ACC112 (cell line): ENCODE measurements around the gene CROCC2.

Experiments
- H2AFZ ChIP-seq: fragments of 200-600 bp; sonication (generic); one replicate; pipeline ENCODE4 v1.6.0; 2017; ENCODE audit warnings: antibody characterized with exemption, low read length; ENCODE audit not compliant: unreplicated experiment
- H3K27ac ChIP-seq: fragments of 200-600 bp; sonication (generic); 2 replicates; pipeline ENCODE4 v1.5.1; 2014; ENCODE audit warnings: low read depth, mild to moderate bottlenecking, antibody characterized with exemption, low read length, moderate library complexity
- H3K27me3 ChIP-seq: fragments of 200-600 bp; sonication (generic); 2 replicates; pipeline ENCODE4 v1.6.1; 2014; ENCODE audit warnings: mild to moderate bottlenecking, antibody characterized with exemption, low read length, moderate library complexity, mixed read lengths; ENCODE audit not compliant: insufficient read depth
- H3K36me3 ChIP-seq: fragments of 200-600 bp; sonication (generic); 2 replicates; pipeline ENCODE4 v1.6.1; 2016; ENCODE audit warnings: mild to moderate bottlenecking, antibody characterized with exemption, low read length, moderate library complexity, mixed read lengths; ENCODE audit not compliant: insufficient read depth
- H3K4me1 ChIP-seq: fragments of 200-600 bp; sonication (generic); one replicate; pipeline ENCODE4 v1.6.1; 2016; ENCODE audit warnings: low read length, mixed read lengths; ENCODE audit not compliant: insufficient read depth, unreplicated experiment, control insufficient read depth
- H3K4me3 ChIP-seq: fragments of 200-600 bp; sonication (generic); 2 replicates; pipeline ENCODE4 v1.5.1; 2014; ENCODE audit warnings: mild to moderate bottlenecking, low read depth, low read length
- H3K79me2 ChIP-seq: fragments of 200-600 bp; sonication (generic); one replicate; pipeline ENCODE4 v1.6.0; 2016; ENCODE audit warnings: low read length; ENCODE audit not compliant: control insufficient read depth, unreplicated experiment, insufficient read depth

Gene CROCC2

DNA sequence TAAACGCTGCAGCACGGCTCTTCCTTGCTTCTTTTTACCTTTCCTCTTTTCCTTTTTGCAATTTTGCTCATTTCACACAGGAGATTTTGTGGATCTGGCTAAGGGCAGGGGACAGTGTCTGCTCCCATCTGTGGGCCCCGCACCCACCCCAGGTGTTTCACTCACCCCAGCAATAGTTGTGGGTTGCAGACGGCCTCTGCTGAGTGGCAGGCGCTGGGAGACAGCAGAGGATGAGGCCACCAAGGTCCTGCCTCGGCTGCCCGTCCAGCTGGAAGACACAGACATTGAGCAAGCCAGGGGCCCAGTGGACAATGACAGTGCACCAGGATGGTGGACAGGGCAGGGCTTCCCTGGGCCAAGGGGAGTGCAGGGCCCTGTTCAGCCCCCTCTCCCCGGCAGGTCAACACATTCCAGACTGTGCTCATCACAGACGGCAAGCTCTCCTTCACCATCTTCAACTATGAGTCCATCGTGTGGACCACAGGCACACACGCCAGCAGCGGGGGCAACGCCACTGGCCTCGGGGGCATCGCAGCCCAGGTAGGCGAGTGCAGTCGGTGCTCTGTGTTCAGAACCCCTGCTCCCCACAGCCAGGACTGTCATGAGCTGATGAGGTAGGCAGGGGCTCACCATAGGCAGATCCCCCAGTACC, 127.3 kb downstream of the CROCC2 start:
- H3K36me3 ChIP-seq, result no peaks in the 10 kb centered on the region
- H3K4me1 ChIP-seq, result no peaks in the 10 kb centered on the region
- H3K4me3 ChIP-seq, result no peak overlapping the region
- H2AFZ ChIP-seq, result no peak overlapping the region
- no peaks in the 10 kb centered on the region for H3K79me2 ChIP-seq
- H3K27ac ChIP-seq, result no peak overlapping the region
- no peaks in the 10 kb centered on the region for H3K27me3 ChIP-seq

DNA sequence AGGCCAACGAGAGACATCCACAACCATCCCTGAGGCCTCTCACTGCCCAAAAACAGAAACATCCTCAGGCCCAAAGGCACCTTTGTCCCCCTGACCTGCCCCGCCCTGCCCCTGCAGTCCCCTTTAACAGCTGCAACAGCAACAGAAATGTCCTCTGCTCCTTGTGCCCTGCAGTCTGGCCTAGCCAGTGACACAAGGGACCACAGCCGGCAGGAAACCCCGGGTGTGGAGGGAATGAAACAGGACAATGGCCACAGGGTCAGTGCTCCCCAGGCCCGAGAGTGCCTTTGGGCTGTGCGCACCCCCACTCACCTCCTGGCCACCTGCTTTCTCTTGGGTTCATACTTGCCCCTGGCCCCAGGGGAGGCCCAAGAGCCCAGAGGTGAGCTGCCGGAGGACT, 127.9 kb downstream of the CROCC2 start:
- Histone ChIP-seq H3K27ac (no peak overlapping the region), H2AFZ (no peak overlapping the region), H3K79me2 (no peaks in the 10 kb centered on the region), H3K4me1 (no peaks in the 10 kb centered on the region), H3K27me3 (no peaks in the 10 kb centered on the region), H3K4me3 (no peak overlapping the region), H3K36me3 (no peaks in the 10 kb centered on the region)

GRCh38 chr2:241034490-241035141, 128.5 kb downstream of the CROCC2 start:
- no peak overlapping the region for H3K27ac ChIP-seq
- H3K79me2 ChIP-seq, result no peaks in the 10 kb centered on the region
- H3K27me3 ChIP-seq, result no peaks in the 10 kb centered on the region
- no peaks in the 10 kb centered on the region for H3K4me1 ChIP-seq
- H2AFZ ChIP-seq, result no peak overlapping the region
- H3K4me3 ChIP-seq, result no peak overlapping the region
- H3K36me3 ChIP-seq, result no peaks in the 10 kb centered on the region

- Histone ChIP-seq H3K27me3 (no peaks in the 10 kb centered on the region), H3K27ac (no peak overlapping the region), H3K79me2 (no peaks in the 10 kb centered on the region), H2AFZ (no peak overlapping the region), H3K4me3 (no peak overlapping the region), H3K4me1 (no peaks in the 10 kb centered on the region), H3K36me3 (no peaks in the 10 kb centered on the region)
Measured at GRCh38 chr2:241035142-241035817, 129.1 kb downstream of the CROCC2 start.

DNA sequence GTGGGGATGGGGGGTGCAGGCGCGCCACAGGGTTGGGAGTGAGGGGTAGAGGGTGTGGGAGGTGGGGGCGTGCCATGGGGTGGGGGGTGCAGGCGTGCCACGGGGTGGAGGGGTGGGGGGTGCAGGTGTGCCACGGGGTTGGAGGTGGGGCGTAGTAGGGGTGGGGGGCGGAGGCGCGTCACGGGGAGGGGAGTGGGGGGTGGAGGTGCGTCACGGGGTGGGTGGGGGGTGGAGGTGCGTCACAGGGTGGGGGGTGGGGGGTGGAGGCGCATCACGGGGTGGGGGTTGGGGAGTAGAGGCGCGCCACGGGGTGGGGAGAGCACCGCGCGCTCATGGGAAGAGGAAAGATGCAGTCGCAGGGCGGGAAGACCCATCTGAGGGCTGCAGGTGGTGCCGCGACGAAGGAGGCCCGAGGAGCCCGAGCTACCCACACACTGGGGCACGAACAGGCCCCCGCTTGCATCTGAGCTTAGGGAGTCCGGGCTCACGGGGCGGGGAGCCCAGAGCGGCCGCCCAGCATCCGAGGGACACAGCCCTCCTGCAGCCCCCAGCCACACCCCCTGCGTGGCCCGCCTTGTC, 129.8 kb downstream of the CROCC2 start:
- Histone ChIP-seq H3K27ac (no peak overlapping the region), H2AFZ (no peak overlapping the region), H3K4me3 (no peak overlapping the region), H3K27me3 (no peaks in the 10 kb centered on the region), H3K36me3 (0 out of 2 replicates have a peak, but pooled peaks cover 2% of the 10 kb centered on the region), H3K79me2 (no peaks in the 10 kb centered on the region), H3K4me1 (no peaks in the 10 kb centered on the region)

- Histone ChIP-seq H3K79me2 (no peaks in the 10 kb centered on the region), H3K4me1 (no peaks in the 10 kb centered on the region), H3K27ac (no peak overlapping the region), H2AFZ (no peak overlapping the region), H3K36me3 (0 out of 2 replicates have a peak, but pooled peaks cover 2% of the 10 kb centered on the region), H3K27me3 (no peaks in the 10 kb centered on the region), H3K4me3 (no peak overlapping the region)
Measured at GRCh38 chr2:241036397-241036963, 130.3 kb downstream of the CROCC2 start.

- H3K27me3 ChIP-seq, result no peaks in the 10 kb centered on the region
- H3K79me2 ChIP-seq, result no peaks in the 10 kb centered on the region
- H3K27ac ChIP-seq, result no peak overlapping the region
- no peaks in the 10 kb centered on the region for H3K4me1 ChIP-seq
- no peak overlapping the region for H2AFZ ChIP-seq
- H3K4me3 ChIP-seq, result no peak overlapping the region
- H3K36me3 ChIP-seq, result 0 out of 2 replicates have a peak, but pooled peaks cover 2% of the 10 kb centered on the region
Measured at GRCh38 chr2:241036964-241037421, 130.9 kb downstream of the CROCC2 start.

GRCh38 chr2:241037498-241037897, 131.4 kb downstream of the CROCC2 start:
- H3K27ac ChIP-seq, result no peak overlapping the region
- no peaks in the 10 kb centered on the region for H3K27me3 ChIP-seq
- no peak overlapping the region for H2AFZ ChIP-seq
- 0 out of 2 replicates have a peak, but pooled peaks cover 2% of the 10 kb centered on the region for H3K36me3 ChIP-seq
- no peaks in the 10 kb centered on the region for H3K4me1 ChIP-seq
- no peaks in the 10 kb centered on the region for H3K79me2 ChIP-seq
- H3K4me3 ChIP-seq, result no peak overlapping the region

DNA sequence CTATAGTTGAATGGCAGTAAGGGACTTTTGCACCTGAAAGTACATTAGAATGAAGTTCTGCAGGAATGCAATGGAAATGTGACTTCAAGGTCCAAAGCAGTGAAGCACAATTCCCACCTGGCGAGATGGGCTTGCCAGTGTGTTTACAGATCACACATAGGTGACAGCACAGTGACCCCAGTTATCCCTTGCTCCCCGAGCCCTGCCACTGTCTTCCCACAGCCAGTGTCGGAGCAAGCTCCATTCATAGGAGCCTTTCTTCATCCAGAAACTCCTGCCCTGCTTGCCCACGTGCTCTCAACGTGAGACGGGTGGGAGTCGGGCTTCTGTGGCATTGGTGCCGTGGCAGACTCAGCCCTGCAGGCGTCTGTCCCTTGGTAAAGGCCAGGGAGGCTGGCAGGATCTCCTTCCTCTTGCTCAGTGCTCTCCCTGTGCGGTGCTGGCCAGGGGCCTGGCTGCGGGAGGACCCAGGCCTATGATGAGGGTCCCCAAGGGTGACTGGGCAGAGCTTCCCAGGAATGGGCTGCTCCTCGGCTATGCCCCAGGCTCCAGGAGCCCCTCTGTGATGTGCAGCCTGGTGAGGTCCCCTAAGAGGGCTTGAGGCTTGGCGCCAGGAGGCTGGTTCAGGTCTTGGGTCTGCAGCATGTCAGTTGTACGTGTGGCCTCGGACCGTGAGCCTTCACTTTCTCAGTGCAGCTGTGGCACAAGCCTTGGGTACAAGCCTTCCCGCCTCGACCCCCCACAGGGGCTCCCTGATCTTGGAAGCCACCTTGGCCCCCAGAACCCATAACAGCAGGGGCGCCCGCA, 132.4 kb downstream of the CROCC2 start:
- Histone ChIP-seq H3K4me3 (no peak overlapping the region), H3K36me3 (0 out of 2 replicates have a peak, but pooled peaks cover 2% of the 10 kb centered on the region), H3K27ac (no peak overlapping the region), H3K27me3 (no peaks in the 10 kb centered on the region), H2AFZ (no peak overlapping the region), H3K79me2 (no peaks in the 10 kb centered on the region), H3K4me1 (no peaks in the 10 kb centered on the region)

- Histone ChIP-seq H3K36me3 (peaks cover 2% of the 10 kb centered on the region; the same call in 1 of the 2 replicates), H3K27me3 (no peaks in the 10 kb centered on the region), H3K4me1 (no peaks in the 10 kb centered on the region), H2AFZ (no peak overlapping the region), H3K4me3 (no peak overlapping the region), H3K27ac (no peak overlapping the region), H3K79me2 (no peaks in the 10 kb centered on the region)
Measured at GRCh38 chr2:241039416-241039815, 133.3 kb downstream of the CROCC2 start.
